Caco-2 (cell line): ENCODE measurements around the gene EPS8L2. TPM values are rescaled to one million over a fixed set of nuclear protein-coding genes. Genes with fewer than 3 reads are reported as not detected.

ENCODE experiments used
- BruUV-seq: library from RNA; stranded (reverse); fragments of 400-500 nt; replicated peaks from 2 replicates; lab custom pipeline; 2021; lab: Mats Ljungman, UMichigan
- CTCF ChIA-PET: fragments of 300-600 bp; sonication (Branson Sonifier 250); formaldehyde crosslinking; loops from one replicate; lab custom pipeline; 2022; ENCODE audit warnings: antibody characterized with exemption; lab: Charles Lee
- POLR2A ChIA-PET: fragments of 300-600 bp; sonication (Branson Sonifier 250); formaldehyde crosslinking; loops from one replicate; lab custom pipeline; 2022; ENCODE audit warnings: antibody characterized with exemption; lab: Charles Lee
- DNase-seq, 2 experiments: peaks; one replicate each; pipeline versions ENCODE4 v3.0.0 to v3.0.0-alpha.2; 2020 to 2022
- H3K27me3 ChIP-seq: replicated peaks from 2 replicates; pipeline ENCODE4 v1.6.0; 2011; ENCODE audit warnings: low read length; ENCODE audit not compliant: control insufficient read depth, insufficient read depth
- H3K36me3 ChIP-seq: 2 replicates; pipeline ENCODE4 v1.5.1; 2011; ENCODE audit warnings: low read length; ENCODE audit not compliant: control insufficient read depth, insufficient read depth
- H3K4me1 ChIP-seq: fragments of 250-450 bp; sonication (Bioruptor Pico); 2 replicates; pipeline ENCODE4 v1.5.1; 2020; ENCODE audit warnings: mild to moderate bottlenecking
- H3K4me3 ChIP-seq: 2 replicates; pipeline ENCODE4 v1.5.1; 2011; ENCODE audit warnings: low read depth, mild to moderate bottlenecking, control low read depth, low read length
- H3K9me3 ChIP-seq: fragments of 250-450 bp; sonication (Bioruptor Pico); 2 replicates; pipeline ENCODE4 v1.5.1; 2020; ENCODE audit warnings: mild to moderate bottlenecking, moderate library complexity
- H3K27ac Mint-ChIP-seq: one replicate; pipeline ENCODE4 v1.8.0; 2022; ENCODE audit warnings: mixed read lengths; ENCODE audit not compliant: unreplicated experiment
- H3K27me3 Mint-ChIP-seq: one replicate; pipeline ENCODE4 v1.8.0; 2022; ENCODE audit warnings: mixed read lengths; ENCODE audit not compliant: insufficient read depth, unreplicated experiment
- H3K36me3 Mint-ChIP-seq: one replicate; pipeline ENCODE4 v1.8.0; 2022; ENCODE audit warnings: mild to moderate bottlenecking, mixed read lengths; ENCODE audit not compliant: insufficient read depth, unreplicated experiment
- H3K4me1 Mint-ChIP-seq: one replicate; pipeline ENCODE4 v1.8.0; 2022; ENCODE audit warnings: low read depth, mixed read lengths; ENCODE audit not compliant: unreplicated experiment
- H3K4me3 Mint-ChIP-seq: one replicate; pipeline ENCODE4 v1.8.0; 2022; ENCODE audit warnings: mild to moderate bottlenecking, moderate library complexity, mixed read lengths; ENCODE audit not compliant: unreplicated experiment
- H3K9me3 Mint-ChIP-seq: one replicate; pipeline ENCODE4 v1.8.0; 2022; ENCODE audit warnings: mixed read lengths; ENCODE audit not compliant: unreplicated experiment
- CTCF ChIP-seq, 2 experiments: fragments of 200-600 bp in 1 of 2; IDR thresholded peaks; 1 replicate in 1 of 2; 2 replicates in 1 of 2; pipeline versions ENCODE4 v1.5.1 to v1.8.0; 2011 to 2022; ENCODE audit warnings: antibody characterized with exemption in 1 of 2, control low read depth in 1 of 2, inconsistent platforms in 1 of 2, low read depth in 1 of 2, low read length in 1 of 2, mild to moderate bottlenecking in 1 of 2, moderate library complexity in 1 of 2; ENCODE audit not compliant: insufficient read depth in 1 of 2, severe bottlenecking in 1 of 2, unreplicated experiment in 1 of 2
- intact Hi-C: fragments of 100-400 bp; cut with micrococcal nuclease; formaldehyde crosslinking; loops from one replicate; pipeline ENCODE4 v1.10.0; 2022; ENCODE audit not compliant: unreplicated experiment
- total RNA-seq: library from RNA; stranded (reverse); gene quantifications from 2 replicates; pipeline ENCODE4 v1.2.3, GENCODE V29; 2022

Gene EPS8L2
- total RNA-seq, 1 experiment from 2014 or later = 224 TPM

DNA sequence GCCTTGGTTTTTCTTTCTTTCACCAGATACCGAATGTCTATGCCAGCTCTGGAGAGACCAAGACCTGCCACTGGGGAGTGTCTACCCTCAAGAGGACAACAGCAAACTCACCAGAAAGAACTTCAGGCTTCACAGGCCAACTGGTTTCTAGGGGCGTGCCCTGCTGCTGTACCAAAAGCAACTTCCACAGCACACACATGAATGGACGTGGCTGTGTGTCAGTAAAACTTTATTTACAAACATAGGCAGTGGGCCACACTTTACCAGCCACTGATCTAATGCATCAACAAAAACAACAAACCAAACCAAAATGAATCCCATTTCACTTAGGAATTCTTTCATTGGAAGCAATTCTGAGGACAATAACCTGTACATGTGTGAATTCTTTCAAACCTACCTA lies 27.7 kb upstream of the EPS8L2 start:
- ChIA-PET CTCF (no interaction called here), POLR2A (no interaction called here)
- no TSS peak for BruUV-seq
- Mint-ChIP-seq H3K27ac (no peak overlapping the region), H3K9me3 (no peaks in the 10 kb centered on the region), H3K36me3 (peaks cover 75% of the 10 kb centered on the region), H3K4me3 (no peak overlapping the region), H3K4me1 (no peaks in the 10 kb centered on the region), H3K27me3 (no peaks in the 10 kb centered on the region)
- TF ChIP-seq CTCF (IDR thresholded peaks at IDR 0.05; ENCODE audit: insufficient read depth in 1 of 2, low read depth in 1 of 2, low read length in 1 of 2, severe bottlenecking in 1 of 2, unreplicated experiment in 1 of 2) = no peak
- intact Hi-C loops = no loop called here
- H3K36me3 ChIP-seq = peaks cover 7% of the 10 kb centered on the region
- no peaks in the 10 kb centered on the region for H3K27me3 ChIP-seq
- H3K9me3 ChIP-seq = no peaks in the 10 kb centered on the region
- no peak overlapping the region for H3K4me3 ChIP-seq
- no peak for DNase-seq
- no peaks in the 10 kb centered on the region for H3K4me1 ChIP-seq

DNA sequence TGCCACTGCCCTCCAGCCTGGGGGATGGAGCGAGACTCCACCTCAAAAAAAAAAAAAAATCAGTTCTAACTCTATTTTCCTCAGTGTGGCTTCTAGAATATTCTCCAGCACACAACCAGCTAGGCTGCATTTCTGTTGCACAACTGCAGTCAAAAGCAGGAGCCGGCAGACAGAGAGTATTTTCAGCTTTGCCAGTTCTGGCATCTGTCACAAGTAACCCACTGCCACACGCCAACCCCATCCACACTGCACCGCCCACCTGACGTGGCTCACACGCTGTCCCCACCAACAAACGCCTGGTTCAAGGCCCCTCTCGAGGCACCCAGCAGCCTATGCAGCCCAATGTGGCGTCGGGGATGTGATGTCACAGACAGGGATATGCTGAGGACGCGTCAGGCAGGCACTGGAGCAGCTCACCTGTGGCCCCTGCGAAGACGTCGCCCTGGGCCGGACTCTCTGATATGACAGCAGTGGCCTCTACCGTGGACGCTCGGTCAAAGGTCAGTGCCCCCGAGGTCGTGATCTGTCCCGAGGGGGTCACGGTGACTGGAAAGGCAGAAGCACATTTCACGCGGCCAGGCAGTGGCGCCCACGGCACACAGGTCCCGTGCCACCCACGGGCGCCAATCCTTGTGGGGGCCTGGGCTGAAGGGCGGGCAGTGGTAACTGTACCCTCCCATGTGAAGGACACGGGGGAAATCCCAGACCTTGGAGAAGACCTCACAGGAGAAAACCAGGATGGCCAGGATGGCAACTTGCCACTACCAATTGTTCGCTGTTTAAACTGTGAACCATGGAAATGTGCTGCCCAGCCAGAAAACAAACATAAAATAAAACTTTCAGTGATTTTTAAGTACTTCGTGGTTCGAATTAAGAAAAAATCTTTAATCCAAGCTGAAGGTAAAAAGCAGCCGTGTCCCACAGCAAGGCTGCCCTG lies 26.5 kb upstream of the EPS8L2 start:
- Mint-ChIP-seq H3K27me3 (no peaks in the 10 kb centered on the region), H3K27ac (no peak overlapping the region), H3K9me3 (no peaks in the 10 kb centered on the region), H3K4me1 (no peaks in the 10 kb centered on the region), H3K36me3 (peaks cover 75% of the 10 kb centered on the region), H3K4me3 (no peak overlapping the region)
- CTCF ChIA-PET = interaction anchor here (1.1 kb wide), 1 partner anchor 17 kb away, joined by 3 read pairs; the partner anchor contains the start of gene TMEM80
- no peak overlapping the region for H3K4me3 ChIP-seq
- POLR2A ChIA-PET = no interaction called here
- BruUV-seq = no TSS peak
- H3K9me3 ChIP-seq = no peaks in the 10 kb centered on the region
- no peaks in the 10 kb centered on the region for H3K27me3 ChIP-seq
- DNase-seq = no peak
- no peaks in the 10 kb centered on the region for H3K4me1 ChIP-seq
- H3K36me3 ChIP-seq = peaks cover 8% of the 10 kb centered on the region
- intact Hi-C loops = no loop called here
- TF ChIP-seq CTCF (IDR thresholded peaks at IDR 0.05; ENCODE audit: insufficient read depth in 1 of 2, low read depth in 1 of 2, low read length in 1 of 2, severe bottlenecking in 1 of 2, unreplicated experiment in 1 of 2) = no peak

- H3K9me3 Mint-ChIP-seq = no peaks in the 10 kb centered on the region
- peak overlapping the region; percentile 39 for H3K27ac Mint-ChIP-seq
- no peaks in the 10 kb centered on the region for H3K27me3 Mint-ChIP-seq
- TF ChIP-seq CTCF (IDR thresholded peaks at IDR 0.05; ENCODE audit: insufficient read depth in 1 of 2, low read depth in 1 of 2, low read length in 1 of 2, severe bottlenecking in 1 of 2, unreplicated experiment in 1 of 2) = no peak
- no peak overlapping the region for H3K4me3 Mint-ChIP-seq
- peaks cover 78% of the 10 kb centered on the region for H3K36me3 Mint-ChIP-seq
- CTCF ChIA-PET = interaction anchor here (0.6 to 1.1 kb wide), 2 partner anchors 16 to 346 kb away, joined by 3 to 4 read pairs; partner anchors contain the start of gene TMEM80
- no peak overlapping the region for H3K4me3 ChIP-seq
- H3K36me3 ChIP-seq = peaks cover 10% of the 10 kb centered on the region
- no peaks in the 10 kb centered on the region for H3K4me1 ChIP-seq
- intact Hi-C loops = no loop called here
- DNase-seq = no peak
- no peaks in the 10 kb centered on the region for H3K9me3 ChIP-seq
- BruUV-seq = no TSS peak
- H3K27me3 ChIP-seq = no peaks in the 10 kb centered on the region
- POLR2A ChIA-PET = no interaction called here
- no peaks in the 10 kb centered on the region for H3K4me1 Mint-ChIP-seq
Measured at GRCh38 chr11:680476-680875, 25.6 kb upstream of the EPS8L2 start.
